ENCODE data around the gene SYCP2.

The SYCP2 gene

GRCh38 chr20:59936409-59936808 is 3.0 kb upstream of the SYCP2 start:
- no peak for TF ChIP-seq ZFX (IDR thresholded peaks at IDR 0.05; ENCODE audit: borderline replicate concordance)
- no peak for TF ChIP-seq CTCF (IDR thresholded peaks at IDR 0.05)
- H3K27ac ChIP-seq, result no peak overlapping the region

- H3K27ac ChIP-seq, result no peak overlapping the region
- TF ChIP-seq ZFX (IDR thresholded peaks at IDR 0.05; ENCODE audit: borderline replicate concordance) (no peak), CTCF (IDR thresholded peaks at IDR 0.05) (no peak)
These were observed 2.2 kb upstream of the SYCP2 start for GRCh38 chr20:59935457-59936185.

- TF ChIP-seq CTCF (IDR thresholded peaks at IDR 0.05) (peak; percentile 93), ZFX (IDR thresholded peaks at IDR 0.05; ENCODE audit: borderline replicate concordance) (no peak)
- no peak overlapping the region for H3K27ac ChIP-seq
These were observed 580 bp upstream of the SYCP2 start for GRCh38 chr20:59933849-59934585.

- no peak for TF ChIP-seq ZFX (IDR thresholded peaks at IDR 0.05; ENCODE audit: borderline replicate concordance)
- no peak for TF ChIP-seq CTCF (IDR thresholded peaks at IDR 0.05)
- H3K27ac ChIP-seq, result no peak overlapping the region
These were observed 681 bp downstream of the SYCP2 start for GRCh38 chr20:59932616-59933295.

- TF ChIP-seq ZFX (IDR thresholded peaks at IDR 0.05; ENCODE audit: borderline replicate concordance), result no peak
- TF ChIP-seq CTCF (IDR thresholded peaks at IDR 0.05), result no peak
- no peak overlapping the region for H3K27ac ChIP-seq
These were observed 1.7 kb downstream of the SYCP2 start for GRCh38 chr20:59931511-59932312.

GRCh38 chr20:59925899-59926298 is 7.5 kb downstream of the SYCP2 start:
- no peak for TF ChIP-seq CTCF (IDR thresholded peaks at IDR 0.05)
- TF ChIP-seq ZFX (IDR thresholded peaks at IDR 0.05; ENCODE audit: borderline replicate concordance), result no peak
- peak overlapping the region; percentile 60 for H3K27ac ChIP-seq

Data from 22Rv1 (cell line).